ENCODE data around the gene EBF4.

DNA sequence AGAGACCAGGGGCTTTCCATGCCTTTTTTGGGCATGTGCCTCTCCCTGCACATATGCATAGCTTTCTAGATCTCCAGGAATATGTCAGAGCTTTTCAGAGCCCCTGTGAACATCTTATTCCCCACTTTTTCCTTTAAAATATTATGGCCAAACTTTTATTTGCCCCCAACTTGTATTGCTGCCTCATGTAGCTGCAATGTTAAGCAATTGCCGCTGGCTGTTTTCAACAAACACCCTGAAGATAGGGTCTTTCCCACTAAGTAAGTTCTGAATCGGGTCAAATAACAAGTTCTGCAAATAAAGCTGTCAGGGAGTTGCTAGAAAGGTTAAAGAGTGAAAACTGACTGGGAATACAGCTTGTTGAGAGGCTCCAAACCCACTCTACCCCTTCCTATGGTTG, 42.3 kb downstream of the EBF4 start:
- no peak for TF ChIP-seq POLR2A (IDR thresholded peaks at IDR 0.05)
- TF ChIP-seq, protein P1, sequence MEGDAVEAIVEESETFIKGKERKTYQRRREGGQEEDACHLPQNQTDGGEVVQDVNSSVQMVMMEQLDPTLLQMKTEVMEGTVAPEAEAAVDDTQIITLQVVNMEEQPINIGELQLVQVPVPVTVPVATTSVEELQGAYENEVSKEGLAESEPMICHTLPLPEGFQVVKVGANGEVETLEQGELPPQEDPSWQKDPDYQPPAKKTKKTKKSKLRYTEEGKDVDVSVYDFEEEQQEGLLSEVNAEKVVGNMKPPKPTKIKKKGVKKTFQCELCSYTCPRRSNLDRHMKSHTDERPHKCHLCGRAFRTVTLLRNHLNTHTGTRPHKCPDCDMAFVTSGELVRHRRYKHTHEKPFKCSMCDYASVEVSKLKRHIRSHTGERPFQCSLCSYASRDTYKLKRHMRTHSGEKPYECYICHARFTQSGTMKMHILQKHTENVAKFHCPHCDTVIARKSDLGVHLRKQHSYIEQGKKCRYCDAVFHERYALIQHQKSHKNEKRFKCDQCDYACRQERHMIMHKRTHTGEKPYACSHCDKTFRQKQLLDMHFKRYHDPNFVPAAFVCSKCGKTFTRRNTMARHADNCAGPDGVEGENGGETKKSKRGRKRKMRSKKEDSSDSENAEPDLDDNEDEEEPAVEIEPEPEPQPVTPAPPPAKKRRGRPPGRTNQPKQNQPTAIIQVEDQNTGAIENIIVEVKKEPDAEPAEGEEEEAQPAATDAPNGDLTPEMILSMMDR (IDR thresholded peaks at IDR 0.05), result no peak
